ENCODE results near the gene CLEC18C. TPM values are rescaled to one million over a fixed set of nuclear protein-coding genes. Genes with fewer than 3 reads are reported as not detected.
"Not testable (repeated sequence)": the region's sequence is repeated elsewhere in the genome, so short reads cannot be mapped to it uniquely, and the experiment has no call there.

The CLEC18C gene
- total and polyA plus RNA-seq, 3 donors from 2014 or later = 3.1 to 31.9 (median 7.9) TPM

DNA sequence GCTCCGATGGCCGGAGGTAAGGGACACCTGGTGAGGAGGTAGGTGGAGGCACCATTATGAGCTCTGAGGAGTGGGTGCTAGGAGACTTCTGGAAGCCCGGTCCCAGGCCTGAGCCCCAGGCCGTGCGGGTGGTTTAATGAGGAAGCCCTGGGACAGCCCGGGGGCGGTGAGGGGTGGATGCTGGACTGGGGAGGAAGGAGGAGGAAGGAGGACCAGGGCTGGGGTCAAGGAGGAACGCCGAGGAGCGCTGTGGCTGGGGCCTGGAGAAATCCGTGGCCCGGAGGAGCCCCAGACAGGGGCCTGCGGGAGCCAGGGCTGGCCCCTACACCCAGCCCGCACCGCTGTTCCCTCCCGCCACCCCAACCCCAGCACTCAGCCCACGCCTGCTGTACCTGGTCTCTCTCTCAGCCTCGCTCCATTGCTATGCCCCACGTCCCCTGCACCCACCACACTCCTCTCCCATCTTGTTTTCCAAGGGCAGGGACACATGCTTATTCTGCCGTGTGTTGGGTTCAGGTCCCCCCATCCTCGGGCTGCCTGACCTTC lies 873 bp downstream of the CLEC18C start:
- H3K4me1 ChIP-seq; H3K36me3 ChIP-seq (ENCODE audit: low read depth, missing control alignments); H3K27ac ChIP-seq; intact Hi-C loops (cut with DNase I; ENCODE audit: low total_unique reads); DNase-seq; H3K9me3 ChIP-seq; H3K4me3 ChIP-seq; H3K27me3 ChIP-seq: not testable (repeated sequence)
- WGBS, 2 donors = 62 to 75% methylated on average over 2 to 8 of the region's 21 CpGs

DNA sequence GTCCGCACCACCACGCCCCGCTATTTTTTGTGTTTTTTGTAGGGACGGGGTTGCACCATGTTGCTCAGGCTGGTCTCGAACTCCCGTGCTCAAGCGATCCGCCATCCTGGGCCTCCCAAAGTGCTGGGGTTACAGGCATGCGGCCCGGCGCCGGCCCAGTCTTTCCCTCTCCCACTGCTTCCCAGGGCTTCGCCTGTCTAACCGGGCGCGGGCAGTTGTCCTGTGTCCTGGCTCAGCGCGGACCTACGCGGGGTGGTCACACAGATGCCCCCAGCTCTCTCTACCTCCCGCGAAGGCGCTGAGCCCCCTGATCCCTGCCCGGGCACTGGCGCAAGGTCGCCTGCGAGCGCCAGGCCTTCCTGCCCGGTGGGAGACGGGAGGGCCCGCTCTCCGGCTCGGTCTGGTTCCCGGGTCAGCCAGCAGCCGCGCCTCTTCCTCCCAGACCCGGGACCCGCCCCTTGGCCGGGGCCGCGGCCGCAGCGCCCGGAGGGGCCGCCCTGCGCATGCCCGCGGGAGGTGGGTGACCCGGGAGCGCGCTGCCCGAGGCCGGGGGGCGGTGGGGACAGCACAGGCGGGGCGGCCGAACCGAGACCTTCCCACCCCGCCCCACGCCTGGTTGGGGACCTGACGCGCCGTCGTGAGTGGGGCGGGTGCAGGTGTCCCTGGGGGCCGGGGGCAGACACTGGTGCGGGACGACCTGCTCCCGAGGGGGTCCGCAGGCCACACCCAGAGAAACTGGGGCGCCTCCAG lies 14.4 kb downstream of the CLEC18C start:
- Histone ChIP-seq H3K27ac (peak overlapping the region in 1 of 2 donors; percentile 39), H3K4me3 (peak overlapping the region; percentile 41 to 63)
- H3K9me3 ChIP-seq; H3K36me3 ChIP-seq (ENCODE audit: low read depth, missing control alignments); H3K27me3 ChIP-seq; H3K4me1 ChIP-seq; intact Hi-C loops (cut with DNase I; ENCODE audit: low total_unique reads): not testable (repeated sequence)
- 9% methylated on average over 17 of the region's 71 CpGs; no CpG with 5 or more reads in 1 of the 2 donors for WGBS, 2 donors
- DNase-seq = peak; percentile 46

DNA sequence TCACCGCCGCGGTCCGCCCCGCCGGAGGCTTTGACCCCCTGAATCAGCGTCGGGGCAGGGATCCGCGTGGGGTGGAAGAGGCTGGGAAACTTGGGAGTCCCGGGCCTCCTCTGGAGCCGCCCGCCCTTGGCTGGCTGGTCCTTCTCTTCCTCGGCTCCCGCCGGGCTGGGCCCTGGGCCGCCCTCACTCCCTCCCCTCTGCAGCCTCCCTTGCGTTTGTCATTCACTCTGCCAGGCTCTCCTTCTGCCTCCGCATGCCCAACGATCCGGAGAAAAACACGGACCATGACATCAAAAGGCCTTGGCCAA lies 15.0 kb downstream of the CLEC18C start:
- Histone ChIP-seq H3K4me3 (peak overlapping the region; percentile 41 to 63), H3K27ac (peak overlapping the region in 1 of 2 donors; percentile 39)
- DNase-seq; H3K9me3 ChIP-seq; H3K4me1 ChIP-seq; intact Hi-C loops (cut with DNase I; ENCODE audit: low total_unique reads); H3K36me3 ChIP-seq (ENCODE audit: low read depth, missing control alignments); H3K27me3 ChIP-seq: not testable (repeated sequence)
- 0% methylated on average over 12 of the region's 22 CpGs; no CpG with 5 or more reads in 1 of the 2 donors for WGBS, 2 donors

DNA sequence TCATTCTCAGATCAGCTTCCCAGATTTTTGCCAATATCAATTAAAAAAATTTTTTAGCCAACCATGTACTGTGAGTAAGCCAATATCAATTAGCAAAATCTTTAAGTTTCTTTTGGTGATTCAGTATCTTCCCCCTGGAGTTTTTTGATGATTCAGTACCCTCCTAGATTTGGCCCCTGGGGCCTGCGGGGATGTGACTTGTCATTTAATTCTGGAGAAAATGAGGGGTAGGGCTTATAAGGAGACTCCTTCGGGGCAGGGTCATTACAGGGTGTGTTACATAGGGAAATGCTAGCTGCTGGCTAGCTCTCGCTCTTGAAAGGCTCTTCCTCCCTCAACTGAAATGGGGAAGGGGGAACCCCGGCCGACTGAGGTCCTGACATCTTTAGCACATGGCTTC lies 17.0 kb downstream of the CLEC18C start:
- DNase-seq; intact Hi-C loops (cut with DNase I; ENCODE audit: low total_unique reads); H3K27ac ChIP-seq; H3K9me3 ChIP-seq; H3K27me3 ChIP-seq; H3K4me1 ChIP-seq; H3K4me3 ChIP-seq; H3K36me3 ChIP-seq (ENCODE audit: low read depth, missing control alignments): not testable (repeated sequence)
- WGBS, 2 donors = no CpG with 5 or more reads among the region's 5 CpGs

DNA sequence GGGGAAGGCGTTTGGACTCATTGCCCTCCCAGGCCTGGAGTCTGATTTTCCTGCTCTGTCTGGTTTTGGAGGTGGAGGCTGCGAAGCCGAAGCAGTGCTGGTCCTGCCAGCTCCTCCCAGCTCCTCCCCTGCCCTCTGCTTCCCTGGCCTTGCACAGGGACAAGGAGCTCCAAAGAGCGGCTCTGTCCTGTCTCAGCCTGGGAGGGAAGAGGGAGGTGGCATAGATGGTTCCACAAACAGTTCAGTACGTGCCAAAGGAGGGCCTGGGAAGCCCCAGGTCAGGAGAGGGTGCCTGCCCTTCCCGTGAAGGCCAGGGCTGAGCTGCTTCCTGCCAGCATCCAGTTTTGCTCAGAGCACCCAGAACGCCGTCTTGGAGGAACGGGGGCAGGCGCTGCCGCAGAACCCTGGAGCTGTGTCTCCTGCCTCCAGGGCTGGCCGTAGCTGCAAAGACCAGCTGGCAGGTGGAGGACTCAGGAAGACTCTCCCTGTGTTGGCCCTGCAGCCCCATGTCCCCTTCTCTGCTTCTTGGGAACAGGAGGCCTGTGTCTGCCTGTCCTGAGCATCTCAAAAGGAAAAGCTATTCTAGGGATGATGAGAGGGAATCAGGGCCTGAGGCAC lies 23.2 kb downstream of the CLEC18C start:
- intact Hi-C loops (cut with DNase I; ENCODE audit: low total_unique reads); H3K9me3 ChIP-seq; H3K4me3 ChIP-seq; H3K27me3 ChIP-seq; H3K27ac ChIP-seq; H3K36me3 ChIP-seq (ENCODE audit: low read depth, missing control alignments): not testable (repeated sequence)
- peaks cover 16% of the 10 kb centered on the region for H3K4me1 ChIP-seq
- peak; percentile 36 for DNase-seq
- WGBS, 2 donors = 51% methylated on average over 9 of the region's 12 CpGs; no CpG with 5 or more reads in 1 of the 2 donors

DNA sequence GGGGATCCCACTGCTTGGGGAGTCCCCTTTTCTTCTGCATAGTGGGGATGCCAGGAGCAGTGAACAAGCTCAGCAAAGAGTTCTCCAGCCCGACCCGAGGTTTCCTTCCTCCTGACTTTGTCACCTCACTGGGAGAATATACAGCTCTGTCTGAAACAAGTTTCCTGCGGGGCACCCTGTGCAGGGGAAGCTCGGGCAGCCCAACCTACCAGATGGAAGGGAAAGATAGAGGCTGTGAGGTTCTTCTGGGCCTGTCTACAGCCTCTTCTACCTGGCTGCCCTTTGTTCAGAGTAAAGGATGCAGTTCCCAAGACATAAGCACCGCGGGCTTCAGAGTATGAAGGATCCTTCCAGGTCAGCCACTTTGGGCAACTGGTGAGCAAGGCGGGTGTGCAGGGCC lies 24.0 kb downstream of the CLEC18C start:
- H3K27me3 ChIP-seq; intact Hi-C loops (cut with DNase I; ENCODE audit: low total_unique reads); DNase-seq; H3K36me3 ChIP-seq (ENCODE audit: low read depth, missing control alignments); H3K4me3 ChIP-seq; H3K9me3 ChIP-seq; H3K27ac ChIP-seq: not testable (repeated sequence)
- peaks cover 16% of the 10 kb centered on the region for H3K4me1 ChIP-seq
- WGBS, 2 donors = 74 to 77% methylated on average over 5 to 6 of the region's 7 CpGs

DNA sequence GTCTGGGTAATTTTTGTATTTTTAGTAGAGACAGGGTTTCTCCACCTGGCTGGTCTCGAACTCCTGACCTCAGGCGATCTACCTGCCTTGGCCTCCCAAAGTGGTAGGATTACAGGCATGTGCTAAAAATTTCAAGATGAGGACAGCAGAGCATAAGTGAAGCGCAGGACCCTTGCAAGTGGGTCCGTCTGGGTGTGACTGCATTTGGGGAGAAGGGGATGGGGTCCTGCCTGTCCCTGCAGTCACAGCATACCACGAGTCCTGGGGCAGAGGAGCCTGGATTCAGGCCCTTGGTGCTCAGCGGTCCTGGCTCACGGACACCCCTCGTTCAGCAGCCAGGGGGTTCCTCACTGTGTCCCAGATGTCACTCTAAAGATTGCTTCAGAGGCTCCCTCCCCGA lies 24.6 kb downstream of the CLEC18C start:
- H3K9me3 ChIP-seq; H3K4me3 ChIP-seq; intact Hi-C loops (cut with DNase I; ENCODE audit: low total_unique reads); DNase-seq; H3K27ac ChIP-seq; H3K36me3 ChIP-seq (ENCODE audit: low read depth, missing control alignments); H3K27me3 ChIP-seq: not testable (repeated sequence)
- 69 to 83% methylated on average over 9 of the region's 9 CpGs for WGBS, 2 donors
- peaks cover 16% of the 10 kb centered on the region for H3K4me1 ChIP-seq

DNA sequence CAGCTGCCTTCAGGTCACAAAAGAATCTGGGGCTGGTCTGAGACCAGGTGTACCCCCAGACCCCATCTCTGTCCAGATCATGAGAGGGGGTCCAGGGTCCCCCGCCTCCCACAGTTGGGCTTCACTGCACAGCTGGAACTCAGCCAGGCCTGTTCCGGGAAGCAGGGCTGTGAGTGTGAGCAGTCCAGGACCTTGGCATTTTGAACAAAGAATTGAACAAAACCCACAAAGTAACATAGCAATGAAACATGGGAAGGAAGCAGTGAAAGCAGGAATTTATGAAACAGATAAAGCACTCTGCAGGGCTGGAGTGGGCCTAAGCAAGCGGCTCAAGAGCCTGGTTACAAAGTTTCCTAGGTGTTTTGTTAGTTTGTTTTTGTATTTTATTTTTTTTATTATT lies 25.1 kb downstream of the CLEC18C start:
- WGBS, 2 donors = 28 to 30% methylated on average over 3 of the region's 3 CpGs
- Histone ChIP-seq H3K4me1 (peaks cover 16% of the 10 kb centered on the region), H3K27ac (peak overlapping the region in 1 of 2 donors; percentile 17)
- H3K27me3 ChIP-seq; H3K4me3 ChIP-seq; intact Hi-C loops (cut with DNase I; ENCODE audit: low total_unique reads); H3K36me3 ChIP-seq (ENCODE audit: low read depth, missing control alignments); H3K9me3 ChIP-seq: not testable (repeated sequence)
- peak; percentile 33 for DNase-seq

DNA sequence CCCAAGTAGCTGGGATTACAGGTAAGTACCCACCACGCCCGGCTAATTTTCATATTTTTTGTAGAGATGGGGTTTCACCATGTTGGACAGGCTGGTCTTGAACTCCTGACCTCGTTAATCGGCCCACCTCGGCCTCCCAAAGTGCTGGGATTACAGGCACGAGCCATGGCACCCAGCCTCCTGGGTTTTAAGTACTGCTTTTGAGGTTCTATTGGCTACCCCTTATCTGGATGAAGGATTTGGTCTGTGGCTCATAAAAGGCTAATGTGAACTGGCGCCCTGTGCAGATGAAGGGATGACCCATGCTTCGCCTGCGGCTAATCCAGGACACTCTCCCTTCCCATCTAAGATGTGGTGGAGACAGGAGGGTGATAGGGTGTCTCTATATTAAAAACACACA lies 25.6 kb downstream of the CLEC18C start:
- H3K4me1 ChIP-seq = peaks cover 16% of the 10 kb centered on the region
- WGBS, 2 donors = 68 to 78% methylated on average over 9 of the region's 9 CpGs
- DNase-seq; H3K9me3 ChIP-seq; H3K27me3 ChIP-seq; H3K4me3 ChIP-seq; intact Hi-C loops (cut with DNase I; ENCODE audit: low total_unique reads); H3K36me3 ChIP-seq (ENCODE audit: low read depth, missing control alignments): not testable (repeated sequence)
- H3K27ac ChIP-seq = peak overlapping the region in 1 of 2 donors; percentile 17

DNA sequence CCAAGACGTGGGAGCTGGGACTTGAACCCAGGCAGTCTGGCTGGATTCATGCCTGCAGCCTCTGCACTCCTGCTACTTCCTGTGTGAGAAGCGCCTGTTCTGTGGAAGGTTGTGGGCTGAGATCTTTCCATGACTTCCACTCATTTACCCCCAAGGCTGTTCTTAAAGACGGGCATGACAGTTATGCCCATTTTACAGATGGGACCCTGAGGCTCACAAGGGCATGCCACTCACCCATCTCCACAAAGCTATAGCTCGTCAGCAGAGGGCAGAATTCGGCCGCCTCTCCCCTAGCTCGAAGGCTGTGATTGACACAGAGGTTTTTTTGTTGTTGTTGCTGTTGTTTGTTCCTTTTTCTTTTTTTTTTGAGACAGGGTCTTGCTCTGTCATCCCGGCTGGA lies 26.5 kb downstream of the CLEC18C start:
- H3K4me3 ChIP-seq; H3K27me3 ChIP-seq; H3K9me3 ChIP-seq; DNase-seq; H3K36me3 ChIP-seq (ENCODE audit: low read depth, missing control alignments); H3K27ac ChIP-seq; intact Hi-C loops (cut with DNase I; ENCODE audit: low total_unique reads): not testable (repeated sequence)
- peaks cover 16% of the 10 kb centered on the region for H3K4me1 ChIP-seq
- WGBS, 2 donors = 82 to 85% methylated on average over 8 of the region's 8 CpGs

DNA sequence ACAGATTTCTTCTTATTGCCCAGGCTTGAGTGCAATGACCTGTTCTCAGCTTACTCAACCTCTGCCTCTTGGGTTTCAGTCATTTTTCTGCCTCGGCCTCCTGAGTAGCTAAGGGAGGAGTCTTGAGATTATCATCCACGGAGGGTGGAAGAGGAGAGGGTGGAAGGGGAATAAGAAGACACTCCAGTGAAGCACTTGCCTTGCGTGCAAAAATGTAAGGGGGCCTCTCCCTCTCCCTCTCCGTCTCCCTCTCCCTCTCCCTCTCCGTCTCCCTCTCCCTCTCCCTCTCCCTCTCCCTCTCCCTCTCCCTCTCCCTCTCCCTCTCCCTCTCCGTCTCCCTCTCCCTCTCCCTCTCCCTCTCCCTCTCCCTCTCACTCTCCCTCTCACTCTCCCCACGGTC lies 29.9 kb downstream of the CLEC18C start:
- not testable (repeated sequence) for H3K9me3 ChIP-seq, DNase-seq
- 73 to 76% methylated on average over 4 to 6 of the region's 7 CpGs for WGBS, 2 donors

DNA sequence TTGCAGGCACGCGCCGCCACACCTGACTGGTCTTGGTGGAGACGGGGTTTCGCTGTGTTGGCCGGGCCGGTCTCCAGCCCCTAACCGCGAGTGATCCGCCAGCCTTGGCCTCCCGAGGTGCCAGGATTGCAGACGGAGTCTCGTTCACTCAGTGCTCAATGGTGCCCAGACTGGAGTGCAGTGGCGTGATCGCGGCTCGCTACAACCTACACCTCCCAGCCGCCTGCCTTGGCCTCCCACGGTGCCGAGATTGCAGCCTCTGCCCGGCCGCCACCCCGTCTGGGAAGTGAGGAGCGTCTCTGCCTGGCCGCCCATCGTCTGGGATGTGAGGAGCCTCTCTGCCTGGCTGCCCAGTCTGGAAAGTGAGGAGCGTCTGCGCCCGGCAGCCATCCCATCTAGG lies 30.4 kb downstream of the CLEC18C start:
- H3K27me3 ChIP-seq; DNase-seq; H3K4me1 ChIP-seq; H3K4me3 ChIP-seq; H3K27ac ChIP-seq; H3K36me3 ChIP-seq (ENCODE audit: low read depth, missing control alignments); H3K9me3 ChIP-seq; intact Hi-C loops (cut with DNase I; ENCODE audit: low total_unique reads): not testable (repeated sequence)
- WGBS, 2 donors = 95% methylated on average over 19 of the region's 29 CpGs; no CpG with 5 or more reads in 1 of the 2 donors

More for the DNA sequence above, 29.9 kb downstream of the CLEC18C start:
- H3K4me3 ChIP-seq; intact Hi-C loops (cut with DNase I; ENCODE audit: low total_unique reads); H3K36me3 ChIP-seq (ENCODE audit: low read depth, missing control alignments); H3K4me1 ChIP-seq; H3K27ac ChIP-seq; H3K27me3 ChIP-seq: not testable (repeated sequence)
